IMR-90 (cell line): ENCODE data around the gene CDH23. TPM values are rescaled to one million over a fixed set of nuclear protein-coding genes. Genes with fewer than 3 reads are reported as not detected.

Experiments
- ATAC-seq: fragments of 200-7000 bp; cut with Tn5 transposase; 2 replicates; pipeline ENCODE4 v1.9.1; 2020; ENCODE audit warnings: low read depth, mild to moderate bottlenecking, moderate library complexity
- BruUV-seq: library from RNA; stranded (reverse); fragments of 400-500 nt; replicated peaks from 2 replicates; lab custom pipeline; 2021; lab: Mats Ljungman, UMichigan
- CTCF ChIA-PET: fragments of 300-600 bp; formaldehyde crosslinking; extraction: SDS; loops from one replicate; lab custom pipeline; 2021; ENCODE audit warnings: antibody characterized with exemption; lab: Yijun Ruan, JAX
- POLR2A ChIA-PET: fragments of 300-600 bp; sonication (Branson Sonifier 250); formaldehyde crosslinking; loops from one replicate; lab custom pipeline; 2022; ENCODE audit warnings: antibody characterized with exemption; ENCODE audit not compliant: unreplicated experiment; lab: Charles Lee
- DNase-seq: peaks from one replicate; pipeline ENCODE4 v3.0.0; 2013
- H2AFZ ChIP-seq: replicated peaks from 2 replicates; pipeline ENCODE3; 2013; ENCODE audit warnings: low read length, mild to moderate bottlenecking; ENCODE audit not compliant: poor library complexity
- H2AK5ac ChIP-seq: 2 replicates; pipeline ENCODE4 v1.6.1; 2013; ENCODE audit warnings: low read depth, low read length, inconsistent platforms
- H2AK9ac ChIP-seq: replicated peaks from 2 replicates; pipeline ENCODE3; 2013; ENCODE audit warnings: mild to moderate bottlenecking, low read depth, low read length, moderate library complexity; ENCODE audit not compliant: poor library complexity
- H2BK120ac ChIP-seq: 2 replicates; pipeline ENCODE4 v1.6.1; 2013; ENCODE audit warnings: low read depth, low read length, inconsistent platforms
- H2BK15ac ChIP-seq: 3 replicates; pipeline ENCODE4 v1.6.1; 2013; ENCODE audit warnings: low read depth, low read length, inconsistent platforms
- H2BK20ac ChIP-seq: 2 replicates; pipeline ENCODE4 v1.6.1; 2013; ENCODE audit warnings: low read depth, mild to moderate bottlenecking, inconsistent platforms, low read length, moderate library complexity
- H2BK5ac ChIP-seq: 2 replicates; pipeline ENCODE4 v1.6.1; 2013; ENCODE audit warnings: mild to moderate bottlenecking, low read depth, low read length, inconsistent platforms; ENCODE audit not compliant: poor library complexity, severe bottlenecking
- H3K14ac ChIP-seq: replicated peaks from 2 replicates; pipeline ENCODE4 v1.6.1; 2013; ENCODE audit warnings: low read depth, low read length, inconsistent platforms
- H3K18ac ChIP-seq: 2 replicates; pipeline ENCODE4 v1.6.1; 2013; ENCODE audit warnings: low read depth, low read length, control low read depth
- H3K23ac ChIP-seq: 2 replicates; pipeline ENCODE4 v1.6.1; 2013; ENCODE audit warnings: low read depth, low read length, inconsistent platforms
- H3K27ac ChIP-seq: 2 replicates; pipeline ENCODE4 v1.5.1; 2013; ENCODE audit warnings: mild to moderate bottlenecking, control low read depth, low read length; ENCODE audit not compliant: insufficient read depth
- H3K27me3 ChIP-seq: 2 replicates; pipeline ENCODE4 v1.6.1; 2013; ENCODE audit warnings: low read length; ENCODE audit not compliant: control insufficient read depth, insufficient read depth
- H3K36me3 ChIP-seq: 2 replicates; pipeline ENCODE4 v1.6.1; 2013; ENCODE audit warnings: low read length, mixed read lengths; ENCODE audit not compliant: control insufficient read depth, insufficient read depth
- H3K4ac ChIP-seq: 2 replicates; pipeline ENCODE4 v1.6.1; 2013; ENCODE audit warnings: low read depth, low read length, inconsistent platforms
- H3K4me1 ChIP-seq: 2 replicates; pipeline ENCODE4 v1.6.1; 2013; ENCODE audit warnings: low read length, mixed read lengths; ENCODE audit not compliant: control insufficient read depth, insufficient read depth
- H3K4me2 ChIP-seq: 2 replicates; pipeline ENCODE4 v1.6.1; 2013; ENCODE audit warnings: low read depth, mild to moderate bottlenecking, control low read depth, low read length, moderate library complexity
- H3K4me3 ChIP-seq: 2 replicates; pipeline ENCODE4 v1.5.1; 2013; ENCODE audit warnings: low read depth, mild to moderate bottlenecking, control low read depth, low read length, moderate library complexity; ENCODE audit not compliant: insufficient read depth
- H3K56ac ChIP-seq: 2 replicates; pipeline ENCODE4 v1.6.1; 2013; ENCODE audit warnings: low read length, inconsistent platforms; ENCODE audit not compliant: insufficient read depth; ENCODE audit errors: extremely low read depth
- H3K79me1 ChIP-seq, 2 experiments: 2 replicates each; pipeline ENCODE4 v1.6.1; 2013; ENCODE audit warnings: low read length in 2 of 2, inconsistent platforms in 1 of 2, low read depth in 1 of 2
- H3K9ac ChIP-seq: 2 replicates; pipeline ENCODE4 v1.6.1; 2013; ENCODE audit warnings: low read depth, low read length, control low read depth
- H3K9me1 ChIP-seq: 2 replicates; pipeline ENCODE4 v1.6.1; 2013; ENCODE audit warnings: low read length, inconsistent platforms; ENCODE audit not compliant: insufficient read depth
- H3K9me3 ChIP-seq: 2 replicates; pipeline ENCODE4 v1.6.1; 2013; ENCODE audit warnings: low read length; ENCODE audit not compliant: control insufficient read depth, insufficient read depth
- H4K20me1 ChIP-seq: 2 replicates; pipeline ENCODE4 v1.6.1; 2013; ENCODE audit warnings: low read length, inconsistent platforms; ENCODE audit not compliant: insufficient read depth
- H4K5ac ChIP-seq: 2 replicates; pipeline ENCODE4 v1.6.1; 2013; ENCODE audit warnings: mild to moderate bottlenecking, low read depth, low read length, control low read depth
- H4K8ac ChIP-seq, 2 experiments: 2 replicates each; pipeline ENCODE4 v1.6.1; 2013; ENCODE audit warnings: low read depth in 2 of 2, low read length in 2 of 2, control low read depth in 1 of 2, inconsistent platforms in 1 of 2
- H4K91ac ChIP-seq: 2 replicates; pipeline ENCODE4 v1.6.1; 2013; ENCODE audit warnings: low read depth, low read length, inconsistent platforms; ENCODE audit not compliant: insufficient read depth
- BHLHE40 ChIP-seq: fragments of 150-350 bp; IDR thresholded peaks from 2 replicates; pipeline ENCODE4 v1.6.1; 2016; ENCODE audit warnings: mild to moderate bottlenecking, low read depth, low read length
- CEBPB ChIP-seq: IDR thresholded peaks from 2 replicates; pipeline ENCODE4 v1.6.1; 2012; ENCODE audit warnings: low read depth, low read length, improper control_type of control experiment
- CHD1 ChIP-seq: IDR thresholded peaks from 2 replicates; pipeline ENCODE4 v1.6.1; 2012; ENCODE audit warnings: low read depth, low read length, improper control_type of control experiment
- ELK1 ChIP-seq: fragments of 150-350 bp; IDR thresholded peaks from 2 replicates; pipeline ENCODE4 v1.6.1; 2016; ENCODE audit warnings: low read depth, mild to moderate bottlenecking, low read length, moderate library complexity, borderline replicate concordance
- FOS ChIP-seq: fragments of 150-350 bp; IDR thresholded peaks from 2 replicates; pipeline ENCODE4 v1.6.1; 2016; ENCODE audit warnings: low read depth, low read length
- MAFK ChIP-seq: IDR thresholded peaks from 2 replicates; pipeline ENCODE4 v1.6.1; 2012; ENCODE audit warnings: low read depth, low read length, improper control_type of control experiment
- MAZ ChIP-seq: IDR thresholded peaks from 2 replicates; pipeline ENCODE4 v1.6.1; 2012; ENCODE audit warnings: low read depth, mild to moderate bottlenecking, low read length, improper control_type of control experiment, moderate library complexity, borderline replicate concordance
- MXI1 ChIP-seq: IDR thresholded peaks from 2 replicates; pipeline ENCODE4 v1.6.1; 2012; ENCODE audit warnings: low read depth, mild to moderate bottlenecking, low read length, moderate library complexity, borderline replicate concordance
- NFE2L2 ChIP-seq: fragments of 150-350 bp; IDR thresholded peaks from 2 replicates; pipeline ENCODE4 v1.6.1; 2016; ENCODE audit warnings: low read depth, mild to moderate bottlenecking, low read length
- POLR2A ChIP-seq: IDR thresholded peaks from 2 replicates; pipeline ENCODE4 v1.6.1; 2012; ENCODE audit warnings: mild to moderate bottlenecking, low read depth, low read length
- RAD21 ChIP-seq: IDR thresholded peaks from 2 replicates; pipeline ENCODE4 v1.6.1; 2012; ENCODE audit warnings: low read length, improper control_type of control experiment
- RCOR1 ChIP-seq: IDR thresholded peaks from 2 replicates; pipeline ENCODE4 v1.6.1; 2012; ENCODE audit warnings: mild to moderate bottlenecking, low read length, improper control_type of control experiment; ENCODE audit not compliant: insufficient replicate concordance
- RFX5 ChIP-seq: IDR thresholded peaks from 2 replicates; pipeline ENCODE4 v1.8.0; 2012; ENCODE audit warnings: low read depth, mild to moderate bottlenecking, low read length, moderate library complexity
- SMC3 ChIP-seq: fragments of 150-350 bp; IDR thresholded peaks from 2 replicates; pipeline ENCODE4 v1.6.1; 2016; ENCODE audit warnings: low read depth, mild to moderate bottlenecking, antibody characterized with exemption, low read length, moderate library complexity
- USF2 ChIP-seq: fragments of 150-350 bp; IDR thresholded peaks from 2 replicates; pipeline ENCODE4 v1.6.1; 2017; ENCODE audit warnings: mild to moderate bottlenecking, antibody characterized with exemption, low read length, low read depth
- WGBS, 2 experiments: methylation state at CpG; one replicate each; pipeline versions ENCODE4 v1.1.5 to v1.1.7; 2013; ENCODE audit warnings: missing lambda C conversion rate in 2 of 2; ENCODE audit not compliant: insufficient read length in 1 of 2; ENCODE audit errors: extremely low coverage in 2 of 2; 5-methylcytosine and 5-hydroxymethylcytosine counted together
- dilution Hi-C: fragments of 300-500 bp; cut with HindIII; formaldehyde crosslinking; loops from one replicate; pipeline ENCODE4 v1.14.3; 2018; ENCODE audit warnings: low sequenced_read_pairs; ENCODE audit not compliant: unreplicated experiment
- in situ Hi-C: fragments of 300-500 bp; cut with MboI; formaldehyde crosslinking; loops from 3 replicates; pipeline ENCODE4 v1.14.3; 2019; ENCODE audit warnings: low sequenced_read_pairs, inconsistent platforms, mixed read lengths
- intact Hi-C: fragments of 100-400 bp; cut with micrococcal nuclease; formaldehyde crosslinking; loops from 2 replicates; pipeline ENCODE4 v1.10.0; 2022
- polyA plus RNA-seq, 3 experiments: library from polyadenylated mRNA; depleted of rRNA; stranded (reverse); fragments of >200 nt; gene quantifications; 2 replicates each; pipeline ENCODE4 v1.2.3, GENCODE V29; 2012; ENCODE audit warnings: low replicate concordance in 1 of 3
- total RNA-seq: library from RNA; depleted of rRNA; stranded (reverse); fragments of >200 nt; gene quantifications from 2 replicates; pipeline ENCODE4 v1.2.3, GENCODE V29; 2012
- TF ChIP-seq, protein P1 (sequence below): conservative IDR thresholded peaks from 2 replicates; pipeline ENCODE4 v1.5.1; 2012; ENCODE audit warnings: mild to moderate bottlenecking, low read depth, low read length, improper control_type of control experiment

Gene CDH23
- total and polyA plus RNA-seq, 2 of the 4 experiments (the other 2 are of a cell fraction): under 0.01 to 0.03 TPM

DNA sequence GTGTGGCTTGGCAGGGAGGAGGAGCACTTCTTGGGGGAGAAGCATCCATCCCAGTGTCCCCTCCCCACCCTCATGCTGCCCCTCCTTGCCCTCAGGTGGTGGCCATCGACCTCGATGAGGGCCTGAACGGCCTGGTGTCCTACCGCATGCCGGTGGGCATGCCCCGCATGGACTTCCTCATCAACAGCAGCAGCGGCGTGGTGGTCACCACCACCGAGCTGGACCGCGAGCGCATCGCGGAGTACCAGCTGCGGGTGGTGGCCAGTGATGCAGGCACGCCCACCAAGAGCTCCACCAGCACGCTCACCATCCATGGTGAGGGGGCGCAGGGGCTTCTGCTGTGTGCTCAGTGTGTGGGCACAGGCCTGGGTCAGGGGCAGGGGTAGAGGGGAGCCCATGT, 308.1 kb downstream of the CDH23 start:
- CTCF ChIA-PET: interaction anchor here (0.6 to 1.1 kb wide), 3 partner anchors 8 to 64 kb away, joined by 3 read pairs; no protein-coding TSS in a partner anchor
- Histone ChIP-seq H3K4me1 (no peaks in the 10 kb centered on the region), H3K23ac (no peak overlapping the region), H2BK5ac (no peak overlapping the region), H3K9ac (no peak overlapping the region), H3K9me1 (no peaks in the 10 kb centered on the region), H4K8ac (no peak overlapping the region), H3K27ac (no peak overlapping the region), H3K9me3 (peaks cover 2% of the 10 kb centered on the region; the same call in 1 of the 2 replicates), H2BK15ac (no peak overlapping the region), H3K4ac (no peak overlapping the region), H3K4me3 (no peak overlapping the region), H3K18ac (no peak overlapping the region), H3K4me2 (no peak overlapping the region), H2AK5ac (no peak overlapping the region), H2BK20ac (no peak overlapping the region), H2AK9ac (no peak overlapping the region), H3K79me1 (no peaks in the 10 kb centered on the region), H2AFZ (no peak overlapping the region), H4K5ac (no peak overlapping the region), H4K20me1 (no peaks in the 10 kb centered on the region), H3K27me3 (peaks cover 59% of the 10 kb centered on the region), H2BK120ac (no peak overlapping the region), H3K14ac (no peak overlapping the region), H3K56ac (no peak overlapping the region), H3K36me3 (no peaks in the 10 kb centered on the region), H4K91ac (no peak overlapping the region)
- TF ChIP-seq NFE2L2 (no peak), MAZ (no peak), MAFK (no peak), CEBPB (no peak), RCOR1 (no peak), USF2 (no peak), SMC3 (no peak), ELK1 (no peak), CHD1 (no peak), RFX5 (no peak), RAD21 (no peak), BHLHE40 (no peak), POLR2A (no peak), MXI1 (no peak), FOS (no peak)
- TF ChIP-seq, protein P1, sequence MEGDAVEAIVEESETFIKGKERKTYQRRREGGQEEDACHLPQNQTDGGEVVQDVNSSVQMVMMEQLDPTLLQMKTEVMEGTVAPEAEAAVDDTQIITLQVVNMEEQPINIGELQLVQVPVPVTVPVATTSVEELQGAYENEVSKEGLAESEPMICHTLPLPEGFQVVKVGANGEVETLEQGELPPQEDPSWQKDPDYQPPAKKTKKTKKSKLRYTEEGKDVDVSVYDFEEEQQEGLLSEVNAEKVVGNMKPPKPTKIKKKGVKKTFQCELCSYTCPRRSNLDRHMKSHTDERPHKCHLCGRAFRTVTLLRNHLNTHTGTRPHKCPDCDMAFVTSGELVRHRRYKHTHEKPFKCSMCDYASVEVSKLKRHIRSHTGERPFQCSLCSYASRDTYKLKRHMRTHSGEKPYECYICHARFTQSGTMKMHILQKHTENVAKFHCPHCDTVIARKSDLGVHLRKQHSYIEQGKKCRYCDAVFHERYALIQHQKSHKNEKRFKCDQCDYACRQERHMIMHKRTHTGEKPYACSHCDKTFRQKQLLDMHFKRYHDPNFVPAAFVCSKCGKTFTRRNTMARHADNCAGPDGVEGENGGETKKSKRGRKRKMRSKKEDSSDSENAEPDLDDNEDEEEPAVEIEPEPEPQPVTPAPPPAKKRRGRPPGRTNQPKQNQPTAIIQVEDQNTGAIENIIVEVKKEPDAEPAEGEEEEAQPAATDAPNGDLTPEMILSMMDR: no peak
- dilution Hi-C loops: no loop called here
- DNase-seq (no peak), ATAC-seq (no peak)
- in situ Hi-C loops: no loop called here
- intact Hi-C loops: no loop called here
- POLR2A ChIA-PET: no interaction called here
- 94% methylated on average over 6 of the region's 18 CpGs; no CpG with 5 or more reads in 1 of the 2 experiments for WGBS, 2 experiments
- no TSS peak for BruUV-seq
